ENCODE results near the gene POM121L12.

POM121L12 gene

DNA sequence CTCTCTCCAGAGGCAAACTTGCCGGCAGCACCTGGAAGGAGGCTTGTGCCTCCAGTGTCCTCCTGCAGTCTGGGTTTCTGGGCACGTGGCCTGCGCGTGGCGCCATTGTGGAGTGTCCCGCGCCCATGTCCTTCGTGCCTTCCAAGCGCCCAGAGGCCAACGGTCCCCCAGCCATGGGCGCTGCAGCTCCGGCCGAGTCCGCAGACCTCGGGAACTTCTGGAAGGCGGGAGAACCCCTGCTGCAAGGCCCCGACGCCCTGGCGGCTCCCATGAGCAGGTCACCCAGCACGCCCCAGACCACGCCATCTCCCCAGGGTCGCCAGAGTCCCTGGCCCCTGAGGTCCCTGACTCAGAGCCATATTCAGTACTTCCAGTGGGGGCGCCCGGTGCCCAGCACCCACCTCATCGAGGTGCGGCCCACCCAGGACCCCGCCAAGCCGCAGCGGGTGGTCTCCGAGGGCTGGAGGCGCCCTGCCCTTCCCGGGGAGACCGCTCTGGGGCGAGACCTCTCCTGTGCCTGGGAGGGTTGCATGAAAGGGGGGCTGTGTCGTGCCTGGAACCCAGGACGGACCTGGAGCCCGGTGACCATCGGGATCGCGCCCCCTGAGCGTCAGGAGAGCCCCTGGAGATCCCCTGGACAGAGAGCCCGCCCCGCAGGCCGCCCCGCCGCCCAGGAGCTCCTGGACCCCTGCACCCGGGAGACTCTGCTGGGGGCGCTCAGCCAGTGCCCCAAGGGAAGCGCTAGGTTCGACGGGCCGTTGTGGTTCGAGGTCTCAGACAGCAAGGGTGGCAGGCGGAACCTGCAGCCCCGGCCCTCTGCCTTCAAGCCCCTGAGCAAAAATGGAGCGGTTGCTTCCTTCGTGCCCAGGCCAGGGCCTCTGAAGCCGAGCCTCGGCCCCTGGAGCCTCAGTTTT, at the start of gene POM121L12:
POM121L12 (plus strand) TSS at position 135 of the 914 bp plus-strand sequence; CDS start at position 174, 39 bp downstream.
- FAIRE-seq (no peak), DNase-seq (ENCODE audit: low spot score) (no peak)

DNA sequence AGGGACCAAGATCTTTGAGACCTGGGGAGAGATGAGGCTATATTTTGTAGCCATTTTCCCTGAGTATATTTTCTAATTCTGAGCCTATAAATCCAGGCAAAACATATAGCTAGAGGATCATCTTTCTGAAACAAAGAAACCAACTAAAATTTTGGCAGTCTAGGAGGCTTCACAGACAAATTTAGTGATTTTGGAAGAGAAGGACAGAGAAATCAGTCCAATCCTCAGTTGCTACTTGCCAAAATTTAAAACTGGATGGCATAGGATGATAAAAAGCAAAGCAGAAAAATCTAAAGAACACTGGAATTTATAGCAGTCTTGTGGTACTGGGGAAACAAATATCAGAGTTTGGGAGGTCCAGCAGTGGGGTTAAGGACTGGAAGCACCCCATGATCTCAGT, 43.4 kb upstream of the POM121L12 start:
- no peak for FAIRE-seq
- DNase-seq (ENCODE audit: low spot score), result no peak

DNA sequence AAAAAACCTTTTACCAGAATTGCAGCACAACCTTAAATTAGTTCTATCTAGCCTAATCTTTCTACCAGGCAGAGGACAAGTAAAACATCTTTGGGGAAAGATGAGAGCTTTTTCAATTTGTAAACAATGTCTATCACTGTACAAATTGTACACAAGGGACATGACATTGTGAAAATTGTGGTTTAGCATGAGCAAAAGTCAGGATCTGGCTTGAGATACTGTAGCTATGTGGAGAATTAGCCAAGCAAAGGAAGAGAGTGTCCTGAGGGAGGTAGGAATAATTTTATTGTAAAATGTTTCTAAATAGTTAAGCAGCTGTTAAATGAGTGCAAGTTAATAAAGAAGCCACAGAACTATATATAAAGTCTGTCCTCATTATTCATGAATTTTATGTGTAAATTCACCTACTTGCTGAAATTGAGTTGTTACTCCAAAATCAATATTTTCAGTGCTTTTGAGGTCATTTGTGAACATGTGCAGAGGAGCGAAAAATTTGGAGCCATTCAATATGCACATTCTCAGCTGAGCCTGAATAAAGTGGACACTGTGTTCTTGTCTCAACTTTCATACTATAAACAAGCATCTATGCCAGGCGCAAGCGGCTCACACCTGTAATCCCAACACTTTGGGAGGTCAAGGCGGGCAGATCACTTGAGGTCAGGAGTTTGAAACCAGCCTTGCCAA, 42.8 kb upstream of the POM121L12 start:
- FAIRE-seq, result no peak

DNA sequence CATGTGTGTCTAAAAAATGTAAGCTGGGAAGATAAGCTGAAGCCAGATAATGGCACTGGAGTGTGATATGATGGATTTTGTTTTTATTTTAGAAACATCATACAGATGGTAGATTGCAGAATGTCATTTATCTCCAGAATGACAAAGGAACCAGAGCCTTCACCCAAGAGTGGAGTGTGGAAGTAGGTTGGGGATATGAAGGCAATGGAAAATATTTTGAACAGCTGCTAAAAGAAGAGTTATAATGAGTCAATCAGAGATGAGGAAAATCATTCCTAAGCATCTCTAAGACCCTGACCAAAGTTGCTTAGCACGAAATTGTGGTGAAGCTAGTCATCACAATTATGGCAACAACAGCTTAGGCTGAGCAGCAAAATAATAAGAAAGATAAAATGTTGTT, 39.8 kb upstream of the POM121L12 start:
- DNase-seq (ENCODE audit: low spot score) (no peak), FAIRE-seq (no peak)

More for the DNA sequence above, 42.8 kb upstream of the POM121L12 start:
- DNase-seq (ENCODE audit: low spot score), result no peak

DNA sequence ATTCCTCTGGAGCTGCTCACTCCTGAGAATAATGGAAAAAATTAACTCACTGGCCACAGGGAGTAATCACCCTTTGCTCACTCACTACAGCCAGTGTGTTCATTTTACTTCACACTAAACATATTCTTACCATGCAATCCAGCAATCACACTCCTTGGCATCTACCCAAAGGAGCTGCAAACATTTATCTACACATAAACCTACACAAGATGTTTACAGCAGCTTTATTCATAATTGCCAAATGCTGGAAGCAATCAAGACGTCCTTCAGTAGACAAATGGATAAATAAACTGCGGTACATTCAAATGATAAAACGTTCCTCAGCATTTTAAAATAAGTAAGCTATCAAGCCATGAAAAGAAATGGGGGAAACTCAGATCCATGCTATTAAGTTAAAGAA, 34.2 kb upstream of the POM121L12 start:
- FAIRE-seq (peak; percentile 65), DNase-seq (ENCODE audit: low spot score) (no peak)

DNA sequence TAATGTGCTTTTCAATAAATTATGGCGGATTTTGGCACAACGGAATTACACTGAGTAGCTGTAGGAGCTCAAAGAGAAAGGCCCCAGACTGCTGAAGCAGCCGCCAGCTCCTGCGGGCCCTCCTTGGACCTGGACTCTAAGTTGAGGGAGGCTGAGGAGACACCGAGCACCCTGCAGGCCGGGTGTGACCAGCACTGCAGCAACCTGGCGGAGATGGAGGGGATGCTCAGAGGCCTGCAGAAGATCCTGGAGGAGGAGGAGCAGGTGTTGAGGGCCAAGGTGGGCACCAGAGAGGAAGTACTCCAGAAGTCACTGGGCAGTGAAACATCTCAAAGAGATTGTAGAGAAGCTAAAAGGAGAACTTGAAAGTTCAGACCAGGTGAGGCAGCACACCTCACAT, 33.0 kb upstream of the POM121L12 start:
- no peak for DNase-seq (ENCODE audit: low spot score)
- FAIRE-seq, result no peak

DNA sequence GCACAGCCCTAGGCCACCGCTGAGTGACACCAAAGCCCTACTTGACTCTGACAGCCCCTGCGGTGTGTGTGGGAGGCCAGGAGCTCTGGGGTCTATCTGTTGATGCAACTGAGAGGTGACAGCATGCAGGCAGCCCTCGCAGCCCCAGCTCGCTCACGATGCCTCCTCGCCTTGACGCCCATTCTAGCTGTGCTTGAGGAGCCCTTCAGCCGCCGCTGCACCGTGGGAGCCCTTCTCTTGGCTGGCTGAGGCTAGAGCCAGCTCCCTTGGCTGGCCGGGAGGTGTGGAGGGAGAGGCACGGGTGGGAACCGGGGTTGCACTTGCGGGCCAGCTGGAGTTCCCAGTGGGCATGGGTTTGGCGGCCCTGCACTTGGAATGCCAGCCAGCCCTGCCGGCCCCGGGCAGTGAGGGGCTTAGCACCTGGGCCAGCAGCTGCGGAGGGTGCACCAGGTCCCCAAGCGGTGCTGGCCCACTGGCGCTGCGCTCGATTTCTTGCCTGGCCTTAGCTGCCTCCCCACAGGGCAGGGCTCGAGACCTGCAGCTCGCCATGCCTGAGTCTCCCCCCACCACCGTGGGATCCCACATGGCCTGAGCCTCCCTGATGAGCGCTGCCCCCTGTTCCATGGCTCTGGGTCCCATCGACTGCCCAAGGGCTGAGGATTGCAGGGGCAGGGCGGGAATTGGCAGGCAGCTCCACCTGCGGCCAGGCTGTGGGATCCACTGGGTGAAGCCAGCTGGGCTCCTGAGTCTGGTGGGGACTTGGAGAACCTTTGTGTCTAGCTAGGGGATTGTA, 31.6 kb upstream of the POM121L12 start:
- FAIRE-seq (no peak), DNase-seq (ENCODE audit: low spot score) (no peak)

DNA sequence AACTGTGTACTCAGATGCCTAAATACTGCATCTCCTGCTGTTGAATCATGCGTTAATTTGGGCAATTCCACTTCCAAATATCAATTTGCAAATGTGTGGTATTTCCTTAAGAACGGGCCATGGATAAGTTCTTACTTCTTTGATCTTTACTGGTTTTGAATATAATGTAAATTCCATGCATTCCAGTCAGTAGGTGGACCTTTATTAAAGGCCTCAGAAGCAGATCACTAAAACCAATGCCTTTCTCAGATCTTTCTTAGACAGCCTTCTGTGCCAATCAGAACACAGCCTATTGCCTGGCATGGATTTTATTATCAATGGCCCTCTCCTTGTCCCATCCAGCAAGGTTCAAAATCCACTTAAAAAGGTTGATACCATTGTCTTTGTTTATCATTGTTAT, 21.5 kb upstream of the POM121L12 start:
- FAIRE-seq (no peak), DNase-seq (ENCODE audit: low spot score) (no peak)

DNA sequence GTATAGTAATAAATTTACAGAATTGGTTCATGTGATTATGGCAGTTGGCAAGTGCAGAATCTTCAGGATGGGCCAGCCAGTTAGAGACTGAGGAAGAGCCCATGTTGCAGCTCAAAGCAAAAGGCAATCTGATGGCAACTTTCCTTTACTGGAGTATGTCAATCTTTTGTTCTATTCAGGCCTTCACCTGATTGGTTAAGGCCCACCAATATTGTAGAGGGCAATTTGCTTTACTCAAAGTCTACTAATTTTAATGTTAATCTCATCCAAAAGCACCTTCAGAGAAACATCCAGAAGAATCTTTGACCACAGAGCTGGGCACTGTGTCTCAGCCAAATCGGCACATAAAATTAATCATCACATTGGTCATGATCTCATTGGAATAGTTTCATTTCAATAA, 20.0 kb upstream of the POM121L12 start:
- DNase-seq (ENCODE audit: low spot score) (no peak), FAIRE-seq (no peak)

DNA sequence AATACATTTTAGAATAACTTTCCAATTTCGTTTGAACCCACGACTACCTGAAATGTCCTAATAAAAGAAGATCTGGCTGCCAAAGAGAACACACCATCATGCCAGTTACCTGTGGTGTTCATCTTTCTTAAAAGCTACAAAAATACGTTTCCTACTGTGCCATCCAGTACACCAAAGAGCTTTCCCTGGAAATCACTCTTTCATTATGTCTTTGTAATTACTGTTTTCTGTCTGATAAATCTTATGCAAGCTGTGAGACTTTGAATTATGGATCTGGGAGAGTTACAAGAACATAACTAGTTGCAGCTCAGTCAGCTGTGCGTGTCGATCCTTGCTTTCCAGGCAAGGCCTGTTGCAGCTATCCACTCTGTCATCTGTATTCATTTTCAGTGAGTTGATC, 12.5 kb upstream of the POM121L12 start:
- DNase-seq (ENCODE audit: low spot score) (no peak), FAIRE-seq (no peak)

DNA sequence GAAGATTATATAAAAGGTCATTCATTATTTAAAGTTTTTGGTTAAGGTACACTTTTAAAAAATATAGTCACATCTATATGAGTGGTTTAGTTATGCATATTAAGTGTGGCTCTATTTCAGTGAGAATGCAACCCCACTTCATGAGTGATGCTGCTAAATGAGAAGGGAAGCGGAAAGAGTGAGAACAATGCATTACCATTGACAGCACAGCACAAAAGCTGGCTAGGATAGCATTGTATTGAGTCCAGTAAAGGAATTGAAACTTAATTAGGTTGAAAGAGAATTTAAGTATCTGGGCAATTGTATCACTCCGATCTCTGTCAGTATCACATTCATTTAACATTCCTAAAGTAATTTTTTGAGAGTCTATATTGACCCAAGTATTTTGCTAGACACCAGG, 13.2 kb downstream of the POM121L12 start:
- no peak for FAIRE-seq
- no peak for DNase-seq (ENCODE audit: low spot score)

DNA sequence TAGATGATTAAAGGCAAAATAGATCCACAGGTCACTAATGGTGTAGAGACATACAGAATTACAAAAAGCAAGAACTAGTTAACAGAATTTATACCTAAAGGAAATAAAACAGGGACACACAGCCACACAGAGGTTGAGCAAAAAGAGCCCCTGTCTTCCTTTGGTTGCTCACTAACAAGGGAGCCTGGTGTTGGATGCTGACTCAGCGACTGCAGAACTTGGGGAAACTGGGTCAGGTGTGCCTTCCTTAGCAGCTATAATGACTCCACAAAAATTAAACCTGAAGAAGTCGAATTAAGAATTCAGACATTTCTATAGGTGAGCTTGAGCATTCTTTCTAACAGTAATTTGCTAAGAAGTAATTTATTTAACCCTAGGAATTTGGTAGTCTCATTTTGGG, 15.0 kb downstream of the POM121L12 start:
- no peak for FAIRE-seq
- DNase-seq (ENCODE audit: low spot score), result no peak

DNA sequence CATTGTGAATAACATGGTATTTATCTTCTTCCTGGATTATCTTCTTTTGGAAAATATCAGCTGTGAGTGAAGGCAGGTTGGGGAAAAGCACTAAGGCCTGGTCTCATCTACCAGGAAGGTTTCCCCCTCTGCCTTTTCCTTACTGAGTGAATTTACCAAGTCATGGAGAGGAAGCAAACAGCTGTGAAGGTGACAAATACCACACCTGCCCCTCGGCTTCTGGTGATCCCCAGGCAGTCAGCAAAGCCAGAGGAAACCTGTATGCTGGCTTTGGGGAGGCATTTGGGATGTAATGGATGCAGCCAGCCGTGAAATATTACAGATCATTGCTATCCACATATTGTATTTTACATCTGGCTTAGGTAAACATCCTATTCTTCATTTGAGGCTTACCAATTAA, 24.2 kb downstream of the POM121L12 start:
- no peak for DNase-seq (ENCODE audit: low spot score)
- no peak for FAIRE-seq

DNA sequence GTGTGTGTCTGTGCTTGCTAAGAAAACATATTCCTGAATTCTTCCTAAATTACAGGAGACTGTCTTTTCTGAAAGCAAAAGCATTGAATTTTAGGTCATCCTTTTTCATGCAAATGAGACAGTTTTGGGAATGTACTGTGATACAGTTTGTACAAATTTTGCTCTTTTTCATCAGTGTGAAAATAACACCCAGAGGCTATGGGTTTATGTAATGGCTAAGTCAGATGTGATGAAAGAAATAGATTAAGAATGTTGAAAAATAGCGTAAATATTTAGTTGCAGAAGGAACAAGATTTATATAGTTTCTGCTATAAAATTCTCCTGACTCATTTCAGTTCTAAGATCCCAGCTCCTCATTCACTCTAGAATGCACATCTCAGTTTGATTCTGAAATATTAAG, 24.6 kb downstream of the POM121L12 start:
- FAIRE-seq, result no peak
- DNase-seq (ENCODE audit: low spot score), result no peak

DNA sequence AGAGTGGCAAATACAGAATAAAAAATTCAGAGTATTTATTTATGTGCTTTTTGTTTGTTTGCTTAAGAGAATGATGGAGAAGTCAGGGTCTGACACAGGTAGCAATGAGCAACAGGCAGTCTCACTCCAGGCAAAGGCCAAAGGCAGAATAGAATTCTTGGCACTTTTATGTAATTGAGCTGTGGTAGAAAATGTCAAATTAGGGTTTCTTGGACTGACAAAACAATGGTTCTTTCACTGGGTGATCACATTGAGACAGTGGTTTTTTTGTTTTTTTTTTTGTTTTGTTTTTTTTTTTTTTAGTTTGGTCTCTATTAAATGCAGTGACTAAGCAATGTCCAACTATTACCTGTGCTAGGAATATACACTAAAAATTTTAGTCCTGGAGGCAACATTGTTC, 27.4 kb downstream of the POM121L12 start:
- DNase-seq (ENCODE audit: low spot score) (no peak), FAIRE-seq (no peak)

DNA sequence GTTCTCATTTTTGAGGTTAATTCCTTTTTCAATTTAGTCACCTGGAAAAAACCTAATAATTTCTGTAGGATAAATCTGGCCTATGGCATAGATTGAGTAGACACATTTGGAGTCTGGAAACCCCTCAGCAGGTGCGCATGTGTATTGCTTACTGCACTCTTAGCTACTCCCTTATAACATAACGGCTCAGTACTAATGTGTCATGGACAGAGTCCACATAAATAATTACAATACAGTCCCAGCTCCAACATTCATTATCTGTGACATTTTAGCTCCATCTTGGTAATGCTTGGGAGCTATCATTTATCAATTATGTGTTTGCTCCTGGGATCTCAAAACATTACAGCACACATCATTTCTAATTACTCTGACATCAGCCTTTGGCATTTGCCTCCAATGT, 33.2 kb downstream of the POM121L12 start:
- FAIRE-seq (no peak), DNase-seq (ENCODE audit: low spot score) (no peak)

DNA sequence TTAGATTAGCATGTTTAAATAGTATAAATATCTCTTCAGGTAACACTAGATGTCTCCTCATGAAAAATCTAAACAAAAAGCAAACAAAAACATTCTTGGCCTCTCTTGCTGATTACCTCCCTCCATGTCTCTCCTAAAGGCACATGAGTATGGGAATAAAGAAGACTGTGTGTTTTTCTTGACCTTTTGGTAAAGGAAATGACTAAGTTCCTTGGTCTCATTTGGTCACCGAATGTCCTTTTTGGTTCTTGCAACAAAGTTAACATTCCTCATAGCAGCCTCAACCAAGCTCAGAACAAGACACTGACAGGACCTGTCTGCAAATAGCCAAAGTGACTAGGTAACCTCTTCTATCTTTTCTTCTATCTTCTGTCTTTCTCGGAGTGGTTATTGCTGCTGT, 35.5 kb downstream of the POM121L12 start:
- FAIRE-seq, result no peak
- no peak for DNase-seq (ENCODE audit: low spot score)
